ENCODE measurements around the gene TARBP2.
A peak's percentile ranks its signal among the peaks of the same experiment; 100 is the strongest.

DNA sequence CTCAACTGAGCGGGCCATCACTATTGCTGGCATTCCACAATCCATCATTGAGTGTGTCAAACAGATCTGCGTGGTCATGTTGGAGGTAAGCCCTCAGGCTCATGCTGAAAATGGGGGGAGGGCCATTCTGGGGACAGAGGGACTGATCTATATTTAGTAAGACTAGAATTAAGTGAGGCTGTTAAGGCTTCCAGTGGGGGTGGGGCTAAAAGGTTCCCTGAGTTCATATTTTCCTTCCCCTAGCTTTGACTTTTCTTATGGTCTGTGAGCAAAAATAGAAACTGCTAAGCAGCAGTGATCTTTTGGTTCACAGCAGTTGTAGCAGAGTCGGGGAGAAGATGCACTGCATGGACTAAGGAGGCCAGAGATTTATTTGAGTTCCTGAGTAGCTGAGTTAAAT, 40.0 kb upstream of the TARBP2 start:
- no peak for TF ChIP-seq FOSL2 (IDR thresholded peaks at IDR 0.05)
- no peak for TF ChIP-seq FOSL2 (CRISPR knock-in tag; IDR thresholded peaks at IDR 0.05)
- TF ChIP-seq NR3C1 (IDR thresholded peaks at IDR 0.05), result no peak
- TF ChIP-seq RCOR1 (IDR thresholded peaks at IDR 0.05; ENCODE audit: low read depth, low read length), result no peak
- TF ChIP-seq HOXA7 (CRISPR knock-in tag; IDR thresholded peaks at IDR 0.05), result no peak
- no peak for TF ChIP-seq CHD4 (IDR thresholded peaks at IDR 0.05; ENCODE audit: borderline replicate concordance)
- TF ChIP-seq, protein P1, sequence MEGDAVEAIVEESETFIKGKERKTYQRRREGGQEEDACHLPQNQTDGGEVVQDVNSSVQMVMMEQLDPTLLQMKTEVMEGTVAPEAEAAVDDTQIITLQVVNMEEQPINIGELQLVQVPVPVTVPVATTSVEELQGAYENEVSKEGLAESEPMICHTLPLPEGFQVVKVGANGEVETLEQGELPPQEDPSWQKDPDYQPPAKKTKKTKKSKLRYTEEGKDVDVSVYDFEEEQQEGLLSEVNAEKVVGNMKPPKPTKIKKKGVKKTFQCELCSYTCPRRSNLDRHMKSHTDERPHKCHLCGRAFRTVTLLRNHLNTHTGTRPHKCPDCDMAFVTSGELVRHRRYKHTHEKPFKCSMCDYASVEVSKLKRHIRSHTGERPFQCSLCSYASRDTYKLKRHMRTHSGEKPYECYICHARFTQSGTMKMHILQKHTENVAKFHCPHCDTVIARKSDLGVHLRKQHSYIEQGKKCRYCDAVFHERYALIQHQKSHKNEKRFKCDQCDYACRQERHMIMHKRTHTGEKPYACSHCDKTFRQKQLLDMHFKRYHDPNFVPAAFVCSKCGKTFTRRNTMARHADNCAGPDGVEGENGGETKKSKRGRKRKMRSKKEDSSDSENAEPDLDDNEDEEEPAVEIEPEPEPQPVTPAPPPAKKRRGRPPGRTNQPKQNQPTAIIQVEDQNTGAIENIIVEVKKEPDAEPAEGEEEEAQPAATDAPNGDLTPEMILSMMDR (IDR thresholded peaks at IDR 0.05), result no peak
- 0 out of 2 replicates have a peak, but pooled peaks have one; percentile 20 for TF ChIP-seq POLR2AphosphoS2 (conservative IDR thresholded peaks at IDR 0.05; ENCODE audit: low read length)
- TF ChIP-seq RNF2 (IDR thresholded peaks at IDR 0.05; ENCODE audit: borderline replicate concordance, low read depth), result no peak
- no peak for TF ChIP-seq RAD21 (conservative IDR thresholded peaks at IDR 0.05 in 1 of 2, IDR thresholded peaks at IDR 0.05 in 1 of 2)
- TF ChIP-seq EP300 (IDR thresholded peaks at IDR 0.05), result no peak
- no peak for TF ChIP-seq ESRRA (IDR thresholded peaks at IDR 0.05; ENCODE audit: borderline replicate concordance, low read length)

All from A549 (cell line).